ENCODE results near the gene DNHD1. TPM values are rescaled to one million over a fixed set of nuclear protein-coding genes. Genes with fewer than 3 reads are reported as not detected.

The DNHD1 gene
- total and polyA plus RNA-seq, 9 of the 15 experiments (the other 6 are each of a cell fraction or from before 2014, with no cell fraction given), result 0.82 to 9.7 (median 3.8) TPM

- no peaks in the 10 kb centered on the region for H3K9me1 ChIP-seq (ENCODE audit: control insufficient read depth, insufficient read depth, low read length)
- TF ChIP-seq NFYB (IDR thresholded peaks at IDR 0.05; ENCODE audit: extremely low read depth, insufficient read length), result peak; percentile 17
- no peak for TF ChIP-seq ZNF696 (CRISPR knock-in tag; conservative IDR thresholded peaks at IDR 0.05)
- TF ChIP-seq C11orf30 (IDR thresholded peaks at IDR 0.05; ENCODE audit: low read depth), result peak; percentile 14; the same call in 1 of the 2 replicates
- H3K9me3 ChIP-seq (replicated peaks; ENCODE audit: control insufficient read depth, insufficient read depth, low read depth, low read length), result no peaks in the 10 kb centered on the region
- H3K4me1 ChIP-seq (replicated peaks in 1 of 2; ENCODE audit: control insufficient read depth in 2 of 2, insufficient read depth in 2 of 2, low read length in 2 of 2), result peaks cover 17 to 24% of the 10 kb centered on the region in 2 experiments; a peak in 4 of 5 replicates
- H3K4me3 ChIP-seq, result no peak overlapping the region
- no peaks in the 10 kb centered on the region; the same call in 1 of the 2 replicates for H4K20me1 ChIP-seq (replicated peaks; ENCODE audit: control insufficient read depth, insufficient read depth, low read length)
- no peak overlapping the region for H3K27ac ChIP-seq (ENCODE audit: extremely low read depth, low read depth, low read length)
- H2AFZ ChIP-seq (ENCODE audit: low read depth, low read length), result no peak overlapping the region
- peaks cover 41% of the 10 kb centered on the region; the same call in 2 of the 3 replicates for H3K36me3 ChIP-seq (ENCODE audit: control insufficient read depth, insufficient read depth, low read length)
- in situ Hi-C loops (cut with MboI), result no loop called here
- DNase-seq (ENCODE audit: extremely low read depth in 1 of 4, low spot score in 3 of 4) (peak in 3 of 4 experiments; percentile 47 to 57 (median 57)), ATAC-seq (no peak), FAIRE-seq (no peak)
- BruUV-seq (replicated peaks), result no TSS peak
- WGBS (ENCODE audit: insufficient coverage, low coverage, missing lambda C conversion rate), result 85% methylated on average over 4 of the region's 4 CpGs
- ChIA-PET POLR2A (interaction anchor here (0.6 to 1.8 kb wide), 7 partner anchors 8 to 130 kb away, joined by 3 to 7 read pairs (median 5); partner anchors contain the start of gene APBB1), CTCF (ENCODE audit: low intra/inter-chr PET ratio) (no interaction called here)
- intact Hi-C loops (cut with micrococcal nuclease), result no loop called here
- peaks cover 28% of the 10 kb centered on the region for H3K79me2 ChIP-seq (ENCODE audit: control insufficient read depth, insufficient read depth, low read length)
- H3K27me3 ChIP-seq (ENCODE audit: control insufficient read depth in 2 of 2, insufficient read depth in 2 of 2, low read length in 2 of 2), result no peaks in the 10 kb centered on the region
- no peak overlapping the region for H3K9ac ChIP-seq (ENCODE audit: insufficient read depth in 1 of 2, low read depth in 2 of 2, low read length in 2 of 2)
- H3K4me2 ChIP-seq (ENCODE audit: insufficient read depth, low read length), result no peak overlapping the region
Measured at GRCh38 chr11:6476571-6476970, 20.5 kb upstream of the DNHD1 start.

- Histone ChIP-seq H3K79me2 (ENCODE audit: control insufficient read depth, insufficient read depth, low read length) (peaks cover 53% of the 10 kb centered on the region), H3K36me3 (ENCODE audit: control insufficient read depth, insufficient read depth, low read length) (peaks cover 75% of the 10 kb centered on the region), H3K4me3 (peak overlapping the region; percentile 87), H3K4me1 (replicated peaks in 1 of 2; ENCODE audit: control insufficient read depth in 2 of 2, insufficient read depth in 2 of 2, low read length in 2 of 2) (peaks cover 14 to 17% of the 10 kb centered on the region in 2 experiments; a peak in 4 of 5 replicates), H3K9me3 (replicated peaks; ENCODE audit: control insufficient read depth, insufficient read depth, low read depth, low read length) (no peaks in the 10 kb centered on the region), H3K27me3 (ENCODE audit: control insufficient read depth in 2 of 2, insufficient read depth in 2 of 2, low read length in 2 of 2) (no peaks in the 10 kb centered on the region), H3K9ac (ENCODE audit: insufficient read depth in 1 of 2, low read depth in 2 of 2, low read length in 2 of 2) (peak overlapping the region; percentile 95 to 99), H3K4me2 (ENCODE audit: insufficient read depth, low read length) (peak overlapping the region; percentile 97), H3K9me1 (ENCODE audit: control insufficient read depth, insufficient read depth, low read length) (no peaks in the 10 kb centered on the region), H2AFZ (ENCODE audit: low read depth, low read length) (no peak overlapping the region), H4K20me1 (replicated peaks; ENCODE audit: control insufficient read depth, insufficient read depth, low read length) (no peaks in the 10 kb centered on the region; the same call in 1 of the 2 replicates), H3K27ac (ENCODE audit: extremely low read depth, low read depth, low read length) (peak overlapping the region; percentile 93)
- ATAC-seq (no peak), DNase-seq (ENCODE audit: extremely low read depth in 1 of 4, low spot score in 3 of 4) (no peak), FAIRE-seq (no peak)
- in situ Hi-C loops (cut with MboI), result no loop called here
- ChIA-PET POLR2A (no interaction called here), CTCF (ENCODE audit: low intra/inter-chr PET ratio) (no interaction called here)
- intact Hi-C loops (cut with micrococcal nuclease), result no loop called here
- BruUV-seq (replicated peaks), result TSS peak; percentile 58
- WGBS (ENCODE audit: insufficient coverage, low coverage, missing lambda C conversion rate), result 28% methylated on average over 9 of the region's 9 CpGs
- peak; percentile 36; the same call in 1 of the 2 replicates for TF ChIP-seq POLR2AphosphoS5 (IDR thresholded peaks at IDR 0.05; ENCODE audit: control insufficient read depth, insufficient read depth, low read depth, low read length)
- TF ChIP-seq BRD9 (IDR thresholded peaks at IDR 0.05; ENCODE audit: low read depth, partially characterized antibody), result no peak
- peak; percentile 84 for TF ChIP-seq ZKSCAN1 (IDR thresholded peaks at IDR 0.05; ENCODE audit: low read depth, low read length)
- peak; percentile 24 for TF ChIP-seq NFIC (IDR thresholded peaks at IDR 0.05)
Measured at GRCh38 chr11:6480299-6480914, 16.7 kb upstream of the DNHD1 start.
